HepG2 (cell line): ENCODE results near the gene GRAMD1B. TPM values are rescaled to one million over a fixed set of nuclear protein-coding genes. Genes with fewer than 3 reads are reported as not detected.
A peak's percentile ranks its signal among the peaks of the same experiment; 100 is the strongest.

Experiments used
- ATAC-seq: fragments of 200-7000 bp; cut with Tn5 transposase; 3 replicates; pipeline ENCODE4 v1.9.1; 2020; ENCODE audit warnings: mild to moderate bottlenecking, moderate library complexity
- BruUV-seq: library from RNA; stranded (reverse); fragments of 400-500 nt; replicated peaks from 2 replicates; lab custom pipeline; 2021; lab: Mats Ljungman, UMichigan
- CTCF ChIA-PET: fragments of 300-600 bp; formaldehyde crosslinking; extraction: SDS; loops from one replicate; lab custom pipeline; 2021; ENCODE audit warnings: low total read pairs, inconsistent platforms, low intra/inter-chr PET ratio; lab: Yijun Ruan, JAX
- POLR2A ChIA-PET: fragments of 350-600 bp; sonication (Branson Sonifier 250); formaldehyde crosslinking; loops from one replicate; lab custom pipeline; 2020; ENCODE audit warnings: antibody characterized with exemption, inconsistent platforms; lab: Yijun Ruan, JAX
- DNase-seq: peaks from one replicate; pipeline ENCODE4 v3.0.0-alpha.2; 2015; ENCODE audit warnings: low spot score
- FAIRE-seq: peaks from 3 replicates; lab custom pipeline; 2011; peaks lifted over from hg19 to GRCh38; lab: Jason Lieb, UNC
- H2AFZ ChIP-seq: one replicate; pipeline ENCODE4 v1.6.1; 2011; ENCODE audit warnings: low read length, inconsistent platforms
- H3K27ac ChIP-seq: fragments of 300-600 bp; 3 replicates; pipeline ENCODE4 v1.8.0; 2011; ENCODE audit warnings: mixed run types, mild to moderate bottlenecking, mixed read lengths, low read length, inconsistent platforms; ENCODE audit not compliant: insufficient read depth; ENCODE audit errors: extremely low read length
- H3K27me3 ChIP-seq, 2 experiments: fragments of 200-600 bp in 1 of 2; 2 replicates in 1 of 2; 3 replicates in 1 of 2; pipeline versions ENCODE4 v1.6.0 to v1.8.0; 2011; ENCODE audit warnings: low read length in 2 of 2, mild to moderate bottlenecking in 2 of 2, moderate library complexity in 2 of 2, inconsistent platforms in 1 of 2; ENCODE audit not compliant: insufficient read depth in 2 of 2, control insufficient read depth in 1 of 2
- H3K36me3 ChIP-seq, 2 experiments: fragments of 200-600 bp in 1 of 2; replicated peaks in 1 of 2; 2 replicates in 1 of 2; 3 replicates in 1 of 2; pipeline versions ENCODE4 v1.5.1 to v1.8.0; 2011; ENCODE audit warnings: low read length in 2 of 2, inconsistent platforms in 1 of 2; ENCODE audit not compliant: insufficient read depth in 2 of 2, control insufficient read depth in 1 of 2
- H3K4me1 ChIP-seq: 2 replicates; pipeline ENCODE4 v1.5.1; 2012; ENCODE audit warnings: low read length, inconsistent platforms; ENCODE audit not compliant: insufficient read depth
- H3K4me2 ChIP-seq: 2 replicates; pipeline ENCODE4 v1.6.0; 2011; ENCODE audit warnings: low read depth, low read length, inconsistent platforms
- H3K4me3 ChIP-seq, 3 experiments: fragments of 200-600 bp in 1 of 3; sonication (generic), shearing (Covaris generic) in 1 of 3; replicated peaks in 1 of 3; 2 replicates each; pipeline ENCODE4 v1.5.1; 2011 to 2016; ENCODE audit warnings: low read length in 3 of 3, inconsistent platforms in 2 of 3, low read depth in 2 of 3, mild to moderate bottlenecking in 2 of 3, control low read depth in 1 of 3, mixed read lengths in 1 of 3; ENCODE audit not compliant: insufficient read depth in 1 of 3
- H3K79me2 ChIP-seq: one replicate; pipeline ENCODE4 v1.6.1; 2011; ENCODE audit warnings: low read length, inconsistent platforms; ENCODE audit not compliant: insufficient read depth
- H3K9ac ChIP-seq: 2 replicates; pipeline ENCODE4 v1.6.0; 2011; ENCODE audit warnings: mild to moderate bottlenecking, low read depth, low read length, inconsistent platforms; ENCODE audit not compliant: insufficient read depth
- H3K9me3 ChIP-seq: 2 replicates; pipeline ENCODE4 v1.5.1; 2012; ENCODE audit warnings: mild to moderate bottlenecking, low read length
- H4K20me1 ChIP-seq: 2 replicates; pipeline ENCODE4 v1.6.0; 2011; ENCODE audit warnings: inconsistent platforms, mild to moderate bottlenecking, low read length, moderate library complexity; ENCODE audit not compliant: insufficient read depth
- AFF4 ChIP-seq: sonication (generic); formaldehyde crosslinking; IDR thresholded peaks from 2 replicates; pipeline ENCODE4 v1.4.0; 2020; ENCODE audit warnings: missing genetic modification reagents
- CHD2 ChIP-seq: IDR thresholded peaks from 2 replicates; pipeline ENCODE4 v1.6.1; 2011; ENCODE audit warnings: low read depth, low read length, improper control_type of control experiment
- MBD4 ChIP-seq: IDR thresholded peaks from 2 replicates; pipeline ENCODE4 v1.6.1; 2012; ENCODE audit warnings: low read length, inconsistent platforms, borderline replicate concordance
- MIER2 ChIP-seq: IDR thresholded peaks from 2 replicates; pipeline ENCODE4 v1.6.1; 2016; ENCODE audit warnings: missing biosample characterization, missing genetic modification reagents
- ZNF317 ChIP-seq: sonication (generic); formaldehyde crosslinking; IDR thresholded peaks from 2 replicates; pipeline ENCODE4 v1.5.0; 2020; ENCODE audit warnings: mild to moderate bottlenecking, missing genetic modification reagents
- ZNF501 ChIP-seq: sonication (generic); formaldehyde crosslinking; IDR thresholded peaks from 2 replicates; pipeline ENCODE4 v1.5.1; 2020; ENCODE audit warnings: mild to moderate bottlenecking, moderate library complexity, missing genetic modification reagents
- ZNF567 ChIP-seq: sonication (generic); formaldehyde crosslinking; IDR thresholded peaks from 2 replicates; pipeline ENCODE4 v1.8.1; 2023; ENCODE audit warnings: mild to moderate bottlenecking, missing genetic modification reagents, borderline replicate concordance
- ZNF615 ChIP-seq: sonication (generic); formaldehyde crosslinking; IDR thresholded peaks from 2 replicates; pipeline ENCODE4 v1.5.0; 2020; ENCODE audit warnings: mild to moderate bottlenecking, missing genetic modification reagents, borderline replicate concordance
- ZNF770 ChIP-seq: sonication (generic); formaldehyde crosslinking; IDR thresholded peaks from 2 replicates; pipeline ENCODE4 v1.5.0; 2020; ENCODE audit warnings: mild to moderate bottlenecking, missing genetic modification reagents
- ZNF878 ChIP-seq: sonication (generic); formaldehyde crosslinking; IDR thresholded peaks from 2 replicates; pipeline ENCODE4 v1.8.1; 2023; ENCODE audit warnings: mild to moderate bottlenecking, missing genetic modification reagents, moderate library complexity
- ZSCAN31 ChIP-seq: sonication (generic); formaldehyde crosslinking; IDR thresholded peaks from 2 replicates; pipeline ENCODE4 v1.5.0; 2020; ENCODE audit warnings: low read depth, mild to moderate bottlenecking, missing genetic modification reagents
- WGBS: methylation state at CpG from one replicate; pipeline ENCODE4 v1.1.6; 2017; ENCODE audit warnings: low lambda C conversion rate; 5-methylcytosine and 5-hydroxymethylcytosine counted together
- in situ Hi-C: cut with HindIII; loops from 2 replicates; pipeline ENCODE4 v1.10.0; 2017; ENCODE audit warnings: low pct_unique_long_range_greater_than_20kb; ENCODE audit not compliant: extremely low pct_ligation_motif_present
- intact Hi-C: fragments of 100-400 bp; cut with micrococcal nuclease; formaldehyde crosslinking; loops from one replicate; pipeline ENCODE4 v1.10.0; 2022; ENCODE audit not compliant: unreplicated experiment
- polyA plus RNA-seq, 8 experiments: library from polyadenylated mRNA; depleted of rRNA in 3 of 8; stranded (reverse) in 7 of 8; unstranded in 1 of 8; fragments of >200 nt; fragmentation: Illumina TruSeq in 4 of 8; extraction: Trizol in 4 of 8; gene quantifications; 2 replicates each; pipeline versions ENCODE4 v1.2.1 to v1.2.3, GENCODE V29; 2011 to 2016; ENCODE audit warnings: low read depth in 4 of 8, missing spikeins in 1 of 8, mixed read lengths in 1 of 8; ENCODE audit not compliant: insufficient read depth in 1 of 8
- total RNA-seq, 5 experiments: library from RNA; depleted of rRNA; stranded (reverse); fragments of >200 nt; fragmentation: Illumina TruSeq; extraction: Trizol; gene quantifications; 2 replicates each; pipeline ENCODE4 v1.2.3, GENCODE V29; 2016; ENCODE audit warnings: low read depth in 1 of 5

The GRAMD1B gene
- total and polyA plus RNA-seq, 2 of the 13 experiments (the other 11 are each of a cell fraction or from before 2014, with no cell fraction given), result 0.12 TPM; not detected in 1

GRCh38 chr11:123430721-123431497 lies 840 bp downstream of the GRAMD1B start:
- no peak for TF ChIP-seq MBD4
- no peak for TF ChIP-seq MIER2 (CRISPR knock-in tag)
- no peak for TF ChIP-seq ZNF878 (CRISPR knock-in tag)
- TF ChIP-seq ZNF317, result no peak
- TF ChIP-seq CHD2, result no peak
- TF ChIP-seq ZNF615 (CRISPR knock-in tag), result no peak
- TF ChIP-seq ZNF501 (CRISPR knock-in tag), result no peak
- Histone ChIP-seq H3K27me3 (peaks cover 6 to 39% of the 10 kb centered on the region in 2 experiments), H3K36me3 (no peaks in the 10 kb centered on the region), H3K4me3 (peak overlapping the region in 1 of 3 experiments; percentile 37; a peak in 1 of 6 replicates), H3K4me1 (no peaks in the 10 kb centered on the region), H3K9me3 (no peaks in the 10 kb centered on the region), H2AFZ (no peak overlapping the region), H3K79me2 (no peaks in the 10 kb centered on the region), H3K4me2 (no peak overlapping the region), H3K9ac (no peak overlapping the region), H3K27ac (no peak overlapping the region), H4K20me1 (no peaks in the 10 kb centered on the region)
- DNase-seq, result no peak
- no peak for FAIRE-seq
- BruUV-seq, result no TSS peak
- in situ Hi-C loops (no loop called here), intact Hi-C loops (no loop called here)
- peak; percentile 32; the same call in 2 of the 3 replicates for ATAC-seq
- ChIA-PET POLR2A (no interaction called here), CTCF (no interaction called here)
- WGBS, result 56% methylated on average over 30 of the region's 68 CpGs

GRCh38 chr11:123431619-123432018 lies 1.6 kb downstream of the GRAMD1B start:
- ChIA-PET CTCF (no interaction called here), POLR2A (no interaction called here)
- Histone ChIP-seq H3K27ac (no peak overlapping the region), H3K9me3 (no peaks in the 10 kb centered on the region), H4K20me1 (no peaks in the 10 kb centered on the region), H3K79me2 (no peaks in the 10 kb centered on the region), H2AFZ (no peak overlapping the region), H3K4me3 (no peak overlapping the region), H3K9ac (no peak overlapping the region), H3K36me3 (no peaks in the 10 kb centered on the region), H3K27me3 (peaks cover 6 to 34% of the 10 kb centered on the region in 2 experiments), H3K4me1 (no peaks in the 10 kb centered on the region), H3K4me2 (no peak overlapping the region)
- intact Hi-C loops (no loop called here), in situ Hi-C loops (no loop called here)
- no peak for ATAC-seq
- WGBS, result 39% methylated on average over 7 of the region's 7 CpGs
- no peak for TF ChIP-seq ZSCAN31
- TF ChIP-seq AFF4 (CRISPR knock-in tag), result no peak
- TF ChIP-seq ZNF770 (CRISPR knock-in tag), result no peak
- no peak for TF ChIP-seq ZNF567
- BruUV-seq, result no TSS peak
- FAIRE-seq, result no peak
- no peak for DNase-seq
